WERI-Rb-1 (cell line): ENCODE measurements around the gene CYP4V2.

Source experiments
- DNase-seq: peaks from one replicate; pipeline ENCODE4 v3.0.0-alpha.2; 2020
- H3K27ac ChIP-seq: fragments of 250-450 bp; sonication (Bioruptor Pico); 2 replicates; pipeline ENCODE4 v1.5.1; 2020; ENCODE audit warnings: mild to moderate bottlenecking, moderate library complexity
- H3K27me3 ChIP-seq: fragments of 250-450 bp; sonication (Bioruptor Pico); 2 replicates; pipeline ENCODE4 v1.5.1; 2021; ENCODE audit warnings: mild to moderate bottlenecking, low read depth, moderate library complexity; ENCODE audit not compliant: insufficient read depth, severe bottlenecking
- H3K36me3 ChIP-seq: fragments of 250-450 bp; sonication (Bioruptor Pico); 2 replicates; pipeline ENCODE4 v1.5.1; 2020; ENCODE audit warnings: mild to moderate bottlenecking, moderate library complexity
- H3K4me3 ChIP-seq: 2 replicates; pipeline ENCODE4 v1.5.1; 2011; ENCODE audit warnings: low read depth, mild to moderate bottlenecking, control low read depth, low read length
- H3K9me3 ChIP-seq: fragments of 250-450 bp; sonication (Bioruptor Pico); 2 replicates; pipeline ENCODE4 v1.5.1; 2021; ENCODE audit warnings: mild to moderate bottlenecking, moderate library complexity; ENCODE audit not compliant: severe bottlenecking
- CTCF ChIP-seq: IDR thresholded peaks from 2 replicates; pipeline ENCODE4 v1.5.1; 2011; ENCODE audit warnings: low read depth, mild to moderate bottlenecking, control low read depth, inconsistent platforms, low read length

CYP4V2 gene

GRCh38 chr4:186158966-186159365, 32.4 kb upstream of the CYP4V2 start:
- no peak for DNase-seq
- Histone ChIP-seq H3K27me3 (peaks cover 18% of the 10 kb centered on the region), H3K4me3 (no peak overlapping the region), H3K27ac (no peak overlapping the region), H3K9me3 (no peaks in the 10 kb centered on the region), H3K36me3 (no peaks in the 10 kb centered on the region)
- no peak for TF ChIP-seq CTCF

- TF ChIP-seq CTCF: no peak
- H3K27ac ChIP-seq: no peak overlapping the region
- no peaks in the 10 kb centered on the region for H3K9me3 ChIP-seq
- H3K4me3 ChIP-seq: no peak overlapping the region
- no peak for DNase-seq
- H3K36me3 ChIP-seq: no peaks in the 10 kb centered on the region
- H3K27me3 ChIP-seq: peaks cover 13% of the 10 kb centered on the region
These were observed 31.8 kb upstream of the CYP4V2 start for GRCh38 chr4:186159613-186160012.

GRCh38 chr4:186161138-186161537, 30.2 kb upstream of the CYP4V2 start:
- no peaks in the 10 kb centered on the region for H3K9me3 ChIP-seq
- no peaks in the 10 kb centered on the region for H3K36me3 ChIP-seq
- no peak overlapping the region for H3K4me3 ChIP-seq
- no peak overlapping the region for H3K27ac ChIP-seq
- no peak for DNase-seq
- H3K27me3 ChIP-seq: peaks cover 15% of the 10 kb centered on the region
- TF ChIP-seq CTCF: no peak

- no peak overlapping the region for H3K4me3 ChIP-seq
- TF ChIP-seq CTCF: no peak
- no peak overlapping the region for H3K27ac ChIP-seq
- no peak for DNase-seq
- peaks cover 46% of the 10 kb centered on the region for H3K27me3 ChIP-seq
- no peaks in the 10 kb centered on the region for H3K9me3 ChIP-seq
- H3K36me3 ChIP-seq: no peaks in the 10 kb centered on the region
These were observed 24.4 kb upstream of the CYP4V2 start for GRCh38 chr4:186166852-186167512.

- H3K36me3 ChIP-seq: no peaks in the 10 kb centered on the region
- no peak overlapping the region for H3K4me3 ChIP-seq
- no peak overlapping the region for H3K27ac ChIP-seq
- H3K9me3 ChIP-seq: no peaks in the 10 kb centered on the region
- H3K27me3 ChIP-seq: peaks cover 47% of the 10 kb centered on the region
- DNase-seq: no peak
- TF ChIP-seq CTCF: no peak
These were observed 23.8 kb upstream of the CYP4V2 start for GRCh38 chr4:186167605-186168004.

- no peak for TF ChIP-seq CTCF
- Histone ChIP-seq H3K27ac (no peak overlapping the region), H3K27me3 (peaks cover 48% of the 10 kb centered on the region), H3K36me3 (no peaks in the 10 kb centered on the region), H3K4me3 (no peak overlapping the region), H3K9me3 (no peaks in the 10 kb centered on the region)
- DNase-seq: no peak
These were observed 22.6 kb upstream of the CYP4V2 start for GRCh38 chr4:186168750-186169149.
